Calu3 (cell line): ENCODE measurements around the gene ATP6V1A. TPM values are rescaled to one million over a fixed set of nuclear protein-coding genes. Genes with fewer than 3 reads are reported as not detected.

ENCODE experiments used
- BruUV-seq: library from RNA; stranded (reverse); fragments of 400-500 nt; replicated peaks from 2 replicates; lab custom pipeline; 2021; lab: Mats Ljungman, UMichigan
- CTCF ChIA-PET: fragments of 300-600 bp; sonication (Branson Sonifier 250); formaldehyde crosslinking; loops from one replicate; lab custom pipeline; 2022; ENCODE audit warnings: antibody characterized with exemption; lab: Charles Lee
- DNase-seq: peaks from one replicate; pipeline ENCODE4 v3.0.0; 2022
- H3K27ac Mint-ChIP-seq: one replicate; pipeline ENCODE4 v1.8.0; 2022; ENCODE audit warnings: mixed read lengths; ENCODE audit not compliant: unreplicated experiment
- H3K27me3 Mint-ChIP-seq: one replicate; pipeline ENCODE4 v1.8.0; 2022; ENCODE audit warnings: mixed read lengths; ENCODE audit not compliant: unreplicated experiment
- H3K36me3 Mint-ChIP-seq: one replicate; pipeline ENCODE4 v1.8.0; 2022; ENCODE audit warnings: mild to moderate bottlenecking, moderate library complexity, mixed read lengths; ENCODE audit not compliant: insufficient read depth, unreplicated experiment
- H3K4me1 Mint-ChIP-seq: one replicate; pipeline ENCODE4 v1.8.0; 2022; ENCODE audit warnings: mild to moderate bottlenecking, low read depth, mixed read lengths; ENCODE audit not compliant: unreplicated experiment
- H3K4me3 Mint-ChIP-seq: one replicate; pipeline ENCODE4 v1.8.0; 2022; ENCODE audit warnings: mild to moderate bottlenecking, low read depth, moderate library complexity, mixed read lengths; ENCODE audit not compliant: unreplicated experiment
- H3K9me3 Mint-ChIP-seq: one replicate; pipeline ENCODE4 v1.8.0; 2022; ENCODE audit warnings: low read depth, mixed read lengths; ENCODE audit not compliant: unreplicated experiment
- intact Hi-C: fragments of 100-400 bp; cut with micrococcal nuclease; formaldehyde crosslinking; loops from one replicate; pipeline ENCODE4 v1.10.0; 2022; ENCODE audit not compliant: unreplicated experiment
- total RNA-seq: library from RNA; stranded (reverse); gene quantifications from 2 replicates; pipeline ENCODE4 v1.2.3, GENCODE V29; 2022
- TF ChIP-seq, protein P1 (sequence below): fragments of 200-600 bp; IDR thresholded peaks from one replicate; pipeline ENCODE4 v1.8.0; 2022; ENCODE audit warnings: antibody characterized with exemption; ENCODE audit not compliant: unreplicated experiment

The ATP6V1A gene
- total RNA-seq, 1 experiment from 2014 or later, result 65.2 TPM

DNA sequence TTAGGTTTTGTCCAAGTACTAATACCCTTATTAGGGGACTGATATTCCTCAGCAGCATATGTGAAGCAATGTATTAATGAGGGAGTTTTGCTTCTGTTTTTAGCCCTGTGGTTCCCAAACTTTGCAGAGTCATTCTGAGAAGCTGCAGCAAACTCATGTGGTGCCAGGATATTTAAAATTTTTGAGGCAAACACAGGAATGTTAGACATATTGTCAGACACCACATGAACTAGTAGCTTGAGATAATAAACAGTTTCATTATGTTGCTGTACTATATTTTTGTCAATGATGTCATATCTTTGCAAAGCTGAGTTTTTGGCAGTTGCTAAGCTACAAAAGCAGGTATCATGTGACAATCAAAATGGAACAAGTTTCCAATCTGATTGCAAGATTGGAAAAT, 36.6 kb downstream of the ATP6V1A start:
- TF ChIP-seq, protein P1, sequence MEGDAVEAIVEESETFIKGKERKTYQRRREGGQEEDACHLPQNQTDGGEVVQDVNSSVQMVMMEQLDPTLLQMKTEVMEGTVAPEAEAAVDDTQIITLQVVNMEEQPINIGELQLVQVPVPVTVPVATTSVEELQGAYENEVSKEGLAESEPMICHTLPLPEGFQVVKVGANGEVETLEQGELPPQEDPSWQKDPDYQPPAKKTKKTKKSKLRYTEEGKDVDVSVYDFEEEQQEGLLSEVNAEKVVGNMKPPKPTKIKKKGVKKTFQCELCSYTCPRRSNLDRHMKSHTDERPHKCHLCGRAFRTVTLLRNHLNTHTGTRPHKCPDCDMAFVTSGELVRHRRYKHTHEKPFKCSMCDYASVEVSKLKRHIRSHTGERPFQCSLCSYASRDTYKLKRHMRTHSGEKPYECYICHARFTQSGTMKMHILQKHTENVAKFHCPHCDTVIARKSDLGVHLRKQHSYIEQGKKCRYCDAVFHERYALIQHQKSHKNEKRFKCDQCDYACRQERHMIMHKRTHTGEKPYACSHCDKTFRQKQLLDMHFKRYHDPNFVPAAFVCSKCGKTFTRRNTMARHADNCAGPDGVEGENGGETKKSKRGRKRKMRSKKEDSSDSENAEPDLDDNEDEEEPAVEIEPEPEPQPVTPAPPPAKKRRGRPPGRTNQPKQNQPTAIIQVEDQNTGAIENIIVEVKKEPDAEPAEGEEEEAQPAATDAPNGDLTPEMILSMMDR, result no peak
- no TSS peak for BruUV-seq
- no peak overlapping the region for H3K27ac Mint-ChIP-seq
- H3K36me3 Mint-ChIP-seq, result no peaks in the 10 kb centered on the region
- no peaks in the 10 kb centered on the region for H3K9me3 Mint-ChIP-seq
- no peak for DNase-seq
- H3K4me1 Mint-ChIP-seq, result no peaks in the 10 kb centered on the region
- no peaks in the 10 kb centered on the region for H3K27me3 Mint-ChIP-seq
- CTCF ChIA-PET, result no interaction called here
- intact Hi-C loops, result no loop called here
- H3K4me3 Mint-ChIP-seq, result no peak overlapping the region

DNA sequence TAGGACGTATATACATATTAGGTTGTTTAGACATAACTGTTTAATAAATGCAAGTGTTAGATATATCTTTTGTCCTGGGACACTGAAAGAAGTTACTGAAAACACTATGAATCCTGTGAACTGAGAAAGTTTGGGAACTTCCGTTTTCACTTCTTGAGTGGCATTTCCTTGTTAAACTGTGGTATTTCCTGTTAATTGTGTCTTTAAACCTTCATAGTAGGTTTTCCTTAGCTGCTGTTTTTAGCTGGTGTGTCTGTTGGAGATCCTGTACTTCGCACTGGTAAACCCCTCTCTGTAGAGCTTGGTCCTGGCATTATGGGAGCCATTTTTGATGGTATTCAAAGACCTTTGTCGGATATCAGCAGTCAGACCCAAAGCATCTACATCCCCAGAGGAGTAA, 37.1 kb downstream of the ATP6V1A start:
- BruUV-seq, result no TSS peak
- no peaks in the 10 kb centered on the region for H3K27me3 Mint-ChIP-seq
- DNase-seq, result no peak
- intact Hi-C loops, result no loop called here
- TF ChIP-seq, protein P1, result no peak
- H3K27ac Mint-ChIP-seq, result no peak overlapping the region
- H3K9me3 Mint-ChIP-seq, result no peaks in the 10 kb centered on the region
- H3K4me1 Mint-ChIP-seq, result no peaks in the 10 kb centered on the region
- H3K36me3 Mint-ChIP-seq, result no peaks in the 10 kb centered on the region
- H3K4me3 Mint-ChIP-seq, result no peak overlapping the region
- CTCF ChIA-PET, result no interaction called here

DNA sequence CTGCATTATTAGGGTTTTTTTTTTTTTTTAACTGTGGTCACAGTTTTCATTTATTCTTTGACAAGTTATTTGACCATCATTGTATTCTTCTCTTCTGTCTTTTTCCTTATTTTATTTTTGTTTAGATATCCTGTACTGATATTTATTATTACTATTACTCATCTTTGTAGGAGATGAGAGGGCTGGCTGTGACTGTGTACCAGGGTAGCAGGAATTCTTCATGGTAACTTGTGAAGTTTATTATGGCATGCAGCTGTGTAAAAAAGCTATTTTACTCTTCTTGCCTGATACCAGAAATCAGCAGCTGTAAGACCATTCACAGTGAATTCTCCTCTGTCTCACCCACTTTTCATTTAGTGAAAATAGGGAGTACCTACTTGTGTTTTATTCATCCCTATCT, 44.5 kb downstream of the ATP6V1A start:
- H3K27ac Mint-ChIP-seq, result no peak overlapping the region
- no peak overlapping the region for H3K4me3 Mint-ChIP-seq
- intact Hi-C loops, result no loop called here
- peaks cover 4% of the 10 kb centered on the region for H3K36me3 Mint-ChIP-seq
- no TSS peak for BruUV-seq
- TF ChIP-seq, protein P1, result no peak
- CTCF ChIA-PET, result interaction anchor here (0.7 kb wide), 1 partner anchor 717 kb away, joined by 5 read pairs; no protein-coding TSS in a partner anchor
- no peaks in the 10 kb centered on the region for H3K9me3 Mint-ChIP-seq
- no peak for DNase-seq
- no peaks in the 10 kb centered on the region for H3K4me1 Mint-ChIP-seq
- no peaks in the 10 kb centered on the region for H3K27me3 Mint-ChIP-seq

DNA sequence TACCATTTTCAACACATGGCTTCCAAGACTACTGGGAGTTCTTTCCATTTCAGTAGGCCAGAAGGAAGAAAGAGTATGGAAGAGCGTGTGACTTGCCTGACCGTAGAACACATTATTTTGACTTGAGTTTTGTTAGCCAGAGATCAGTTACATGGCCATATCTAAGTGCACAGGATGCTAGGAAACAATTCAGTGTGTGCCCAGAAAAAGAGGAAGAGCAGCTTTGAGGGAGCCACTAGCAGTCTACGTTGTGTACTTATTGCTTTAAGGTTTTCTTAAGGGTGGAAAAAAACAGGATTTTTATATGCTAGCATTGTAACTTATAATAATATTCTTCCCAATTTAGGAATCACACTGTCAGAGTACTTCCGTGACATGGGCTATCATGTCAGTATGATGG, 47.7 kb downstream of the ATP6V1A start:
- BruUV-seq, result no TSS peak
- Mint-ChIP-seq H3K4me3 (no peak overlapping the region), H3K36me3 (peaks cover 4% of the 10 kb centered on the region), H3K27ac (no peak overlapping the region), H3K27me3 (no peaks in the 10 kb centered on the region), H3K4me1 (no peaks in the 10 kb centered on the region), H3K9me3 (no peaks in the 10 kb centered on the region)
- CTCF ChIA-PET, result no interaction called here
- DNase-seq, result no peak
- intact Hi-C loops, result no loop called here
- TF ChIP-seq, protein P1, result no peak
